Stimulated activated CD8-positive, alpha-beta memory T cell treated with anti-CD3 and anti-CD28 coated beads, Interleukin-12 subunit alpha, Interleukin-12 subunit beta, amount 100 ng/mL, for 24 hours (primary cell): Measurements from ENCODE around the gene PPP1R9B.

ENCODE experiments used
- DNase-seq: peaks from one replicate; pipeline ENCODE4 v3.0.0-alpha.2; 2020; ENCODE audit errors: extremely low read depth

Gene PPP1R9B

GRCh38 chr17:50125420-50125997, 25.0 kb downstream of the PPP1R9B start:
- DNase-seq = no peak

- DNase-seq = no peak
Measured at GRCh38 chr17:50123649-50124349, 26.7 kb downstream of the PPP1R9B start.

GRCh38 chr17:50122945-50123344, 27.5 kb downstream of the PPP1R9B start:
- no peak for DNase-seq

DNA sequence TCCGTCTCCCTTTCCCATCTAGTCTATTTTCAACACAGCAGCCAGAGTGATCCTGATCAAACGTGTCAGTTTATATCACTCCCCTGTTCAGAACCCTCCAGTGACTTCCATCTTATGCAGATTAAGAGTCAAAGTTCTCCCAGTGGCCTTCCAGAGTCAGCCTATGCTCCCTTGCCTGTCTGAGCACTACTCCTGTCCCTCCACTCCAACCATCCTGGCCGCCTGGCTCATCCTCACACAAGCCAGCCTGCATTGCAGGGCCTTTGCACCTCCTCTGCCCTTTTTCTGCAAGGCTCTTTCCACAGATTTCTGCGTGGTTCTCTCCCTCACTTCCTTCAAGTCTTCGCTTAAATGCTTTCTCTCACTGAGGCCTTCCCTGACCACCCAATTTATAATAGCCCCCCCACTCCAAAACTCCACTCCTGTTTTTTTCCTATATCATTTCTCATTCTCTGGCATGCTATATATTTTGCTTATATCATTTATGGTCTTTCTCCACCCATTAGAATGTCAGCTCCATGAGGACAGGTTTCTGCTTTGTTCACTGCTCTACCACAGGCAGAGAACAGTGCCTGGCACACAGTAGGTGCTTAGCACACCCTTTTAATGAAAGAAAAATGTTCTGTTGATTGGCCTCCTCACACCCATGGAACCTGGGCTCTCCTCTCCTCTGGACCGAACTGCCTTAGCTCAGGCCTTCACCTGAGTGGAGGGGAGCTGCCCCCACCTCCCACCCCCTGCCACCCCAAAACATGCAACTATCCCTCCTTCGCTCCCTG, 29.8 kb downstream of the PPP1R9B start:
- DNase-seq = no peak

GRCh38 chr17:50118828-50119218, 31.7 kb downstream of the PPP1R9B start:
- no peak for DNase-seq

DNA sequence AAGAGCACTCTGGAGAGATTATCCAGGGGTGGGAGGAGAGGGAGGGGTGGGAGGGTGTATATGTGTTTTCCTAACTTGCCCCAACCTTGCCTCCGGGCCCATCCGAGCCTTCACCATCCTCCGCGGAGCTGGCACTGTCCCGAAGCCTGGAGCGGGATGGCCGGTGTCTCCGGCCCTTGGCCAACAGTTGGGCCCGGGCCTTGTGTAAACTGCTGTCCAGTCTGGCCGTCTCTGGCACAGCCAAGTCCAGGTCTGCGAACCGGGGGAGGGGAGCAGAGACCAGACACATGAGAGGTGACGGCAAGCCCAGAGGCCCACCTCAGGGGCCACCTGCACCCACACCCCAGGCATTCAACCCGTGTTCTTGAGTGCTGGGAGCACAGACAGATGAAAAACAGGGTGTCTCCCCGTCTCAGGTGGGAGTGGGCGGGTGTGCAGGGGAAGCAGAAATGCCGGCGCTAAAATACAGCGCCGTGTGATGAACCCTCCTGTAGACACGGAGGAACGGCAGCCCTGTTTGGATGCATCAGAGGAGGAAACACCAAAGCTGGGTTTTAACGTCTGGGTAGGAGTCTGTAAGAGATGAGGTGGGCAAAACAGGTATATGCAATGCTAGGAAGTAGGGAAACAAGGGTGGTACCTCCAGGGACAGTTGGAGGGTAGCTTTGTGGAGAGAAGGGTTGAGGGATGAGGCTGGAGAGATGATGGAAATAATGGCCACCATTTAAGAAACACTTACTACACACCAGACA, 32.2 kb downstream of the PPP1R9B start:
- DNase-seq = no peak

- no peak for DNase-seq
Measured at GRCh38 chr17:50117202-50118051, 33.0 kb downstream of the PPP1R9B start.

DNA sequence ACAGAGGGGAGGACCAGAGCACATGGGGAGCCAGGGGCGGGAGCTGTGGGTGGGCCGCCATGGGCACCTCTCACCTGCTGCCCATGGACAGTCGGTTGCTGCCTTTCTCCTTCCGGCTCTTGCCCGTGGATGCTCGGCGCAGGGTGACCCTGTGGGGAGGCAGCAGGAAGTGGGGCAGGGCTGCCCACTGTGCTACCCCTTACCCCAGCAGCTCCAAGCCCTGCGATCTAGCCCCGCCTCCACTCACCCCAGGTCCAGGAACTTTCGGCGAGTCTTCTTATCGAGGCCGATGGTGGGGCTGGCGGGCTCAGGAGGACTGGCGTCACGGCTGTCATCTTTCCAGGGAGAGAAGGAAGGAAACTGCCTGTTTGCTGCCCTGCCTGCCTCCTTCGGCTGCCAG, 34.7 kb downstream of the PPP1R9B start:
- DNase-seq = no peak

GRCh38 chr17:50114849-50115357, 35.6 kb downstream of the PPP1R9B start:
- DNase-seq = no peak

DNA sequence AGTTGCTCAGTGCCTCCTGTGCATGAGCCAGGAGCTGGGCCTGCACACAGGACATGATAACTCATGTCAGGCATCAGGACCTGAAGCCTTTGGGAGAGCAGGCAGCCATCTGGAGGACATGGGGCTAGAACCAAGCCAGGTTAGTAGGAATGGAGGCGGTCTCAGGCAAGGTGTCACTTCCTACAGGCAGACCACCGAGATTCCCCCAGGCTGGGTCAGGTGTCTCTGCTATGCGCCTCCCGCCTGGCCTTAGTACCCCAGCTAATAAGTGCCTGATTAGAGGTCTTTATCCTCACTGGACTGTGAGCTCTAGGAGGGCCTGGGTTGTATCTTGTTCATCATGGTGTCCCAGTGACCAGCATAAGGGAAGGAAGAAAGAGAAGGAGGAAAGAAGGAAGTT, 36.1 kb downstream of the PPP1R9B start:
- no peak for DNase-seq

DNA sequence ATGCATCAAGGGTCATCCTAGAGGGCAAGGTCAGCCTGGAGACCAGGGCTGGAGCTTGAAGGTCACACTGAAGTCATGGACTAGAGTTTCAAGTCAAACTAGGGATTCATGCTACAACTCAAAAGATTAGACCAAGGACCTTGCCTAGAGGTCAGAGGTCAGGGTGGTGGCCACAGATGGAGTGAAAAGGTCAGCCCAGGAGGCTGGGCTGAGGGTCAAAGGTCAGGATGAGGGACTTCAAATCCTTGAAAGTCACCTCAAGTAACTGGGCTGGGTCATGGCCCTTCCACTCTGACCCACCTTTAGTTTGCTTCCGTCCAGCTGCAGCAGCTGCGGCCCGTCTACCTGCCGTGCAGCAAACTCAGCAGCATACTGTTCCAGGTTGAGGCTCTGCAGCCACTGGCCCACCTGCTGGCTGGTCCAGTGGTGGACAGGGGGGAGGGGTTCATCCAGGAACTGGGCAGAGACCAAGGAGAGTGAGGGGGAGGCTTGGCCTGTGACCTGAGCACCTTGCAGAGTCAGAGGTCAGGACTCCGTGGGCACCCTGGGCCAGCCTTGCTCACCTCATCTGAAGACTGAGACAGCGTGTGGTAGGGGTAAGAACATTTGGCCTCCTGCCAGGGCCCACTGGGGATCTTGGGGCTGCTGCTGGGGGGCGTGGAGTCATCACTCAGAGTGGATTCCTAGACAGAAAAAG, 36.7 kb downstream of the PPP1R9B start:
- no peak for DNase-seq

DNA sequence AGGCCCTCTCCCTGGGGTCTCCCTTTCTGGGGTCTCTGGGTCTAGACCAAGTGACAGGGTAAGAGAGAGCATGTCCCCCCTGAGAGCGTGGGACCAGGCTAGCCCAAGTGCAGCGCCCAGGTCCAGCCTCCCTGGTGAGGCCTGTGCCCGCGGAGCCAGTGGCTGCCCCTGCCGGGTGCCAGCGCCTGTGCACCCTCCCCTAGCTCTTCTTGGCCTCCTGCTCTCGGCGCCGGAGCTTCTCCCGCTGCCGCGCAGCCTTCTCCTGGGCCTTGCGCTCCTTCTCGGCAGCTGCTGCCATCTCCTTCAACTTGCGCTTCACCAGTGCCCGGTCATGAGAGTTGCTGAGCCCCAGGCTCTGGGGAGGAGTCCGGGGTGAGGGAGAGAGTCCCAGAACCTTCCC, 37.8 kb downstream of the PPP1R9B start:
- DNase-seq = no peak

DNA sequence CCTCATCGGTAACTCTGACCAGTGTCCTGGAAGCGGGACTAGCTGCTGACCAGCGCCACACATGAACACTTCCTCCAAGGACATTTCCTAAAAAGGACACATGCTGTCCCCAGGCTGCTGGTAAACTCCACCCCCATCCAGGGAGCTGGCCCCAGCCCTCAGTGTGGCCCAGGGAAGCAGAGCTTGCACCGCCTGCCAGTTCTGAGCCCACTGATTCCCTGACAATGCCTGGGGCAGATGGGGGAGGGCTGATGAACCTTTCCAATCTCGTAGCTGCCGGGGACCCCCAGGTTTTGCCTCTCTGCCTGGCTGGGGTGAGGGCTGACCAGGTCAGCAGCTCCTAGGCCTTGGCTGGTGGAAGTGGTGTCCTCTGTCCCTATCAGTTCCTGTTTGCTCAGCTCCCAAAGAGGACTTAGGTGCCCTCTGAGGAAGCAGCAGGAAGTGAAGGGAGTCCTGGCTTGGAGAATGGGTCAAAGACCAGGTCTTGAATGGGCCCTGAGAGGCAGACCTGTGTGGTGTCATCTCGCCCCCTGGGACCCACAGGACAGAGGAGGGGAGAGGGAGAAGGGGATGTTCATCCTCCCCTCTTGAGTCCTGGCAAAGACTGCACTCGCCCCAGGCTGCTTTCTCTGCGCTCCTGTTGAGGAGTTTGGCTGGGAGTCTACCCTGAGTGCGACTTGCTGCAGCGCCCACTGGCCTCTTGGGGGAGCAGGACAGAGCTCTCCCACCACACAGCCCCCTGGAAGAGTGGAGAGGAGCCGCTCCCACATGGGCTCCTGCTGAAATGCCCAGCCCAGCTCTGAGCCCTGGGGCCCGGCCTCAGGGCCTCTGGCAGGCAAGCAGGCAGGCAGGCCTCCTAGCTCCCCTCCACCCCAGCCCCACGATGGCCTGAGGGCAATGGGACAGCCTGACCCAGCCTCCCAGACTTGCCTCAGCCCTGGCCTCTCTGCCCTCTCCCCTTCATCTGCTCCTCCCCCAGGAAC, 38.5 kb downstream of the PPP1R9B start:
- DNase-seq = no peak

DNA sequence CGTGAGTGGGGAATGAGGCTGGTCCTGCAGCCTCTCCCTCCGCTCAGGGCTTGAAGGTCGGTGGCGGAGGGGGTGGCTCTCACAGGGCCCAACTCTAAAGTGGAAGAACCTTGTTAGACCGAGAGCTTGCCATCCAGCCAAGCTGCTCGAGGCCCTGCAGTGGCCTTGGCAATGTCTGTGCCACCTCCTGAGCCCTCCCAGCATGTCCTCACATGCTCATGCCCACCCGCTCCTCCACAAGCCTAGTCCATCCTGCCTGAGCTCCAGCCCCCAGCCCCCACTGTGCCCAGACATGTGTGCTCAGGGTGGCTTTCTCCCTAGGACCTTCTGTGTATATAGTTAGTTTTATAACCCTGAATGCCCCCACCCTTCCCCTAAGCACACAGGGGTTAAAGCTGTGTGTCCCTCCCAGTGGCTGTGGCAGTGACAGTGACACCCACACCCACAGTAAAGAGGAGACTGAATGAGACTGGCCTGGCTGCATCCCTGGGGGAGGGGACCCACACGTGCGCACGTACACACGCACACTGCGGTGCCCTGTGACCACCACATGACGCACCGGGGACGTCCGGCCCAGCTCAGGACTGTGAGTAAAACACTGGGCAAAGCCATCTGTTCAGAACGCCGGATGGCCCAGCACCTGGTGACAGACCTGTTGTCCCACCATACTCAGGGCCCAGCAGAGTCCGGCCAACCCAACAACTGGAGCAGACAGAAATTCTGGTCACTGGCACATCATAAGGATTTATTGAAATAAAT, 39.7 kb downstream of the PPP1R9B start:
- DNase-seq = no peak

- no peak for DNase-seq
Measured at GRCh38 chr17:50109785-50110184, 40.7 kb downstream of the PPP1R9B start.

GRCh38 chr17:50109207-50109606, 41.3 kb downstream of the PPP1R9B start:
- no peak for DNase-seq

- no peak for DNase-seq
Measured at GRCh38 chr17:50108556-50108955, 41.9 kb downstream of the PPP1R9B start.

- no peak for DNase-seq
Measured at GRCh38 chr17:50107790-50108414, 42.6 kb downstream of the PPP1R9B start.
